ENCODE measurements around the gene LUC7L3.

Gene LUC7L3

GRCh38 chr17:50803676-50804075, 84.3 kb downstream of the LUC7L3 start:
- TF ChIP-seq TAF1 (IDR thresholded peaks at IDR 0.05; ENCODE audit: borderline replicate concordance, insufficient read depth, low read length) (no peak), SIN3A (IDR thresholded peaks at IDR 0.05; ENCODE audit: borderline replicate concordance, insufficient read depth, low read length) (no peak), FOXP2 (optimal IDR thresholded peaks at IDR 0.05; ENCODE audit: borderline replicate concordance, extremely low read depth, extremely low read length, insufficient read depth) (no peak), POLR2AphosphoS5 (IDR thresholded peaks at IDR 0.05; ENCODE audit: low read depth, low read length) (no peak), REST (IDR thresholded peaks at IDR 0.05; ENCODE audit: insufficient read depth in 1 of 2, low read depth in 2 of 2, low read length in 2 of 2) (no peak)

- TF ChIP-seq SIN3A (IDR thresholded peaks at IDR 0.05; ENCODE audit: borderline replicate concordance, insufficient read depth, low read length) (no peak), POLR2AphosphoS5 (IDR thresholded peaks at IDR 0.05; ENCODE audit: low read depth, low read length) (no peak), REST (IDR thresholded peaks at IDR 0.05; ENCODE audit: insufficient read depth in 1 of 2, low read depth in 2 of 2, low read length in 2 of 2) (no peak), TAF1 (IDR thresholded peaks at IDR 0.05; ENCODE audit: borderline replicate concordance, insufficient read depth, low read length) (no peak), FOXP2 (optimal IDR thresholded peaks at IDR 0.05; ENCODE audit: borderline replicate concordance, extremely low read depth, extremely low read length, insufficient read depth) (no peak)
Measured at GRCh38 chr17:50805486-50805885, 86.1 kb downstream of the LUC7L3 start.

All from PFSK-1 (cell line).